ENCODE results near the gene ITPR1. TPM values are rescaled to one million over a fixed set of nuclear protein-coding genes. Genes with fewer than 3 reads are reported as not detected.

The ITPR1 gene
- total and polyA plus RNA-seq, 2 experiments from 2014 or later: 1.4 to 2.5 TPM

- no peaks in the 10 kb centered on the region for H3K9me2 ChIP-seq (ENCODE audit: insufficient read depth)
- WGBS, 2 experiments (ENCODE audit: low coverage in 1 of 2, low lambda C conversion rate in 2 of 2, missing lambda C conversion rate in 2 of 2): 64 to 79% methylated on average over 4 of the region's 4 CpGs
- in situ Hi-C loops (cut with MboI): no loop called here
- no peak overlapping the region for H3K4me3 ChIP-seq
- no peak overlapping the region for H3K27ac ChIP-seq
- DNase-seq: no peak
- H2AFZ ChIP-seq: no peak overlapping the region
- TF ChIP-seq EZH2 (IDR thresholded peaks at IDR 0.05; ENCODE audit: insufficient read depth, poor library complexity, severe bottlenecking) (no peak), EZH2phosphoT487 (IDR thresholded peaks at IDR 0.05; ENCODE audit: insufficient read depth, low read depth) (no peak)
- H3F3A ChIP-seq (ENCODE audit: insufficient read depth): no peaks in the 10 kb centered on the region
- H3K27me3 ChIP-seq (replicated peaks; ENCODE audit: insufficient read depth): no peaks in the 10 kb centered on the region
- no peak overlapping the region for H3K9ac ChIP-seq
- no peaks in the 10 kb centered on the region for H4K20me1 ChIP-seq (ENCODE audit: insufficient read depth)
- H3K4me2 ChIP-seq (ENCODE audit: unreplicated experiment): no peak overlapping the region
- H3K36me3 ChIP-seq (ENCODE audit: low read depth): no peaks in the 10 kb centered on the region
- no peaks in the 10 kb centered on the region for H3K9me3 ChIP-seq (ENCODE audit: low read depth)
- no peaks in the 10 kb centered on the region for H3K4me1 ChIP-seq (ENCODE audit: insufficient read depth)
- H3K79me2 ChIP-seq (ENCODE audit: insufficient read depth): no peaks in the 10 kb centered on the region
Measured at GRCh38 chr3:4686619-4687018, 193.5 kb downstream of the ITPR1 start.

- Histone ChIP-seq H3K9me3 (ENCODE audit: low read depth) (no peaks in the 10 kb centered on the region), H4K20me1 (ENCODE audit: insufficient read depth) (no peaks in the 10 kb centered on the region), H3K9me2 (ENCODE audit: insufficient read depth) (no peaks in the 10 kb centered on the region), H3K4me1 (ENCODE audit: insufficient read depth) (no peaks in the 10 kb centered on the region), H3K36me3 (ENCODE audit: low read depth) (no peaks in the 10 kb centered on the region), H3K9ac (no peak overlapping the region), H3K79me2 (ENCODE audit: insufficient read depth) (no peaks in the 10 kb centered on the region), H3K4me2 (ENCODE audit: unreplicated experiment) (no peak overlapping the region), H2AFZ (no peak overlapping the region), H3K4me3 (no peak overlapping the region), H3K27me3 (replicated peaks; ENCODE audit: insufficient read depth) (no peaks in the 10 kb centered on the region), H3F3A (ENCODE audit: insufficient read depth) (no peaks in the 10 kb centered on the region), H3K27ac (no peak overlapping the region)
- no peak for DNase-seq
- TF ChIP-seq EZH2phosphoT487 (IDR thresholded peaks at IDR 0.05; ENCODE audit: insufficient read depth, low read depth) (no peak), EZH2 (IDR thresholded peaks at IDR 0.05; ENCODE audit: insufficient read depth, poor library complexity, severe bottlenecking) (no peak)
- WGBS, 2 experiments (ENCODE audit: low coverage in 1 of 2, low lambda C conversion rate in 2 of 2, missing lambda C conversion rate in 2 of 2): 89 to 90% methylated on average over 4 of the region's 4 CpGs
- in situ Hi-C loops (cut with MboI): no loop called here
Measured at GRCh38 chr3:4687167-4687566, 194.0 kb downstream of the ITPR1 start.

DNA sequence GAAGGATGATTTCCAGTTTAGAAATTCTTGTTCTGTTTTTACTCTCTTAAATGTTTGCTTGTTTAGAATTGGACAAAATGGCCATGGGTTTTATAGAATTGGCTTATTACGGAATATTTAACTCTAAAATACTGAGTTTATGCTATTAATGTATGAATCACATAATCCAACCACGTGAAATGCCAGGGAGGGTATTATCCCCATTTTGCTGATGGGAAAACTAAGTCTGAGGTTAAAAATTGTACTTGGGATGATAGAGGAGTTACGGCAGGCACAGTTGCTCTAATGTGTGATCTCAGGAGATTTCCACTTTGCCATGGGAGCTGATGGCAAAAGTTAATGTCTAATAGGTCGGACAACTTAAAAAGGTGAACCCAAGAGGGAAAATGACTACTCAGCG is 194.4 kb downstream of the ITPR1 start:
- Histone ChIP-seq H3K9me2 (ENCODE audit: insufficient read depth) (no peaks in the 10 kb centered on the region), H3K36me3 (ENCODE audit: low read depth) (no peaks in the 10 kb centered on the region), H3K9me3 (ENCODE audit: low read depth) (no peaks in the 10 kb centered on the region), H2AFZ (no peak overlapping the region), H4K20me1 (ENCODE audit: insufficient read depth) (no peaks in the 10 kb centered on the region), H3K27ac (no peak overlapping the region), H3K4me3 (no peak overlapping the region), H3K27me3 (replicated peaks; ENCODE audit: insufficient read depth) (no peaks in the 10 kb centered on the region), H3K9ac (no peak overlapping the region), H3F3A (ENCODE audit: insufficient read depth) (no peaks in the 10 kb centered on the region), H3K4me2 (ENCODE audit: unreplicated experiment) (no peak overlapping the region), H3K79me2 (ENCODE audit: insufficient read depth) (no peaks in the 10 kb centered on the region), H3K4me1 (ENCODE audit: insufficient read depth) (no peaks in the 10 kb centered on the region)
- DNase-seq: no peak
- in situ Hi-C loops (cut with MboI): no loop called here
- TF ChIP-seq EZH2phosphoT487 (IDR thresholded peaks at IDR 0.05; ENCODE audit: insufficient read depth, low read depth): no peak
- no peak for TF ChIP-seq EZH2 (IDR thresholded peaks at IDR 0.05; ENCODE audit: insufficient read depth, poor library complexity, severe bottlenecking)
- 85 to 88% methylated on average over 5 of the region's 5 CpGs for WGBS, 2 experiments (ENCODE audit: low coverage in 1 of 2, low lambda C conversion rate in 2 of 2, missing lambda C conversion rate in 2 of 2)

- in situ Hi-C loops (cut with MboI): no loop called here
- TF ChIP-seq EZH2phosphoT487 (IDR thresholded peaks at IDR 0.05; ENCODE audit: insufficient read depth, low read depth): no peak
- TF ChIP-seq EZH2 (IDR thresholded peaks at IDR 0.05; ENCODE audit: insufficient read depth, poor library complexity, severe bottlenecking): no peak
- Histone ChIP-seq H2AFZ (no peak overlapping the region), H3K9ac (no peak overlapping the region), H3K27ac (no peak overlapping the region), H3K79me2 (ENCODE audit: insufficient read depth) (no peaks in the 10 kb centered on the region), H4K20me1 (ENCODE audit: insufficient read depth) (no peaks in the 10 kb centered on the region), H3F3A (ENCODE audit: insufficient read depth) (no peaks in the 10 kb centered on the region), H3K4me3 (no peak overlapping the region), H3K4me1 (ENCODE audit: insufficient read depth) (no peaks in the 10 kb centered on the region), H3K9me2 (ENCODE audit: insufficient read depth) (no peaks in the 10 kb centered on the region), H3K36me3 (ENCODE audit: low read depth) (no peaks in the 10 kb centered on the region), H3K4me2 (ENCODE audit: unreplicated experiment) (no peak overlapping the region), H3K27me3 (replicated peaks; ENCODE audit: insufficient read depth) (no peaks in the 10 kb centered on the region), H3K9me3 (ENCODE audit: low read depth) (no peaks in the 10 kb centered on the region)
- 52 to 54% methylated on average over 4 of the region's 4 CpGs for WGBS, 2 experiments (ENCODE audit: low coverage in 1 of 2, low lambda C conversion rate in 2 of 2, missing lambda C conversion rate in 2 of 2)
- DNase-seq: no peak
Measured at GRCh38 chr3:4688411-4688810, 195.3 kb downstream of the ITPR1 start.

DNA sequence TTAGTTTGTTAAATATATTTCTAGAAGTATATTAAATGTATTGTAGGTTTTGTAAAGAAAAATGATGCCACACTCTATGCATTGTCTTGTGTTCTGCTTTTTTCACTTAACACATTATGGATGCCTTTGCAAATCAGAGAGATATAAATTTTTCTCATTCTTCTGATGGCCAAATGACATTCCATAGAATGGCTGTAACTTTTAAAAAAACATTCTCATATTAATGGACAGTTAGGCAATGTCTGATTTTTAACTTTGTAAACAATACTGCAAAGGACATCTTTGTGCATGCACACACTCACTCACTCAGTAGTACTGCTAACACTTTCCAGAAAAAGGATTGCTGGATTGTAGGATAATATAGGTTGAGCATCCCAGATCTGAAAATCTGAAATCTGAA is 195.9 kb downstream of the ITPR1 start:
- Histone ChIP-seq H3K27ac (no peak overlapping the region), H3F3A (ENCODE audit: insufficient read depth) (no peaks in the 10 kb centered on the region), H3K9me3 (ENCODE audit: low read depth) (no peaks in the 10 kb centered on the region), H3K9me2 (ENCODE audit: insufficient read depth) (no peaks in the 10 kb centered on the region), H3K27me3 (replicated peaks; ENCODE audit: insufficient read depth) (no peaks in the 10 kb centered on the region), H4K20me1 (ENCODE audit: insufficient read depth) (no peaks in the 10 kb centered on the region), H3K79me2 (ENCODE audit: insufficient read depth) (no peaks in the 10 kb centered on the region), H3K4me3 (no peak overlapping the region), H3K9ac (no peak overlapping the region), H2AFZ (no peak overlapping the region), H3K4me1 (ENCODE audit: insufficient read depth) (no peaks in the 10 kb centered on the region), H3K36me3 (ENCODE audit: low read depth) (no peaks in the 10 kb centered on the region), H3K4me2 (ENCODE audit: unreplicated experiment) (no peak overlapping the region)
- in situ Hi-C loops (cut with MboI): no loop called here
- TF ChIP-seq EZH2 (IDR thresholded peaks at IDR 0.05; ENCODE audit: insufficient read depth, poor library complexity, severe bottlenecking): no peak
- no peak for TF ChIP-seq EZH2phosphoT487 (IDR thresholded peaks at IDR 0.05; ENCODE audit: insufficient read depth, low read depth)
- DNase-seq: no peak
